ENCODE data around the gene EDC3. TPM values are rescaled to one million over a fixed set of nuclear protein-coding genes. Genes with fewer than 3 reads are reported as not detected.
A peak's percentile ranks its signal among the peaks of the same experiment; 100 is the strongest.

Gene EDC3
- total RNA-seq, 1 donor from 2014 or later, result 31.5 TPM

- Histone ChIP-seq H3K9me3 (no peaks in the 10 kb centered on the region), H3K27me3 (no peaks in the 10 kb centered on the region), H3K36me3 (peaks cover 26% of the 10 kb centered on the region), H3K27ac (no peak overlapping the region), H3K4me3 (no peak overlapping the region), H3K4me1 (no peaks in the 10 kb centered on the region)
- ATAC-seq, result no peak
- intact Hi-C loops (cut with DNase I), result no loop called here
- TF ChIP-seq, protein P1, sequence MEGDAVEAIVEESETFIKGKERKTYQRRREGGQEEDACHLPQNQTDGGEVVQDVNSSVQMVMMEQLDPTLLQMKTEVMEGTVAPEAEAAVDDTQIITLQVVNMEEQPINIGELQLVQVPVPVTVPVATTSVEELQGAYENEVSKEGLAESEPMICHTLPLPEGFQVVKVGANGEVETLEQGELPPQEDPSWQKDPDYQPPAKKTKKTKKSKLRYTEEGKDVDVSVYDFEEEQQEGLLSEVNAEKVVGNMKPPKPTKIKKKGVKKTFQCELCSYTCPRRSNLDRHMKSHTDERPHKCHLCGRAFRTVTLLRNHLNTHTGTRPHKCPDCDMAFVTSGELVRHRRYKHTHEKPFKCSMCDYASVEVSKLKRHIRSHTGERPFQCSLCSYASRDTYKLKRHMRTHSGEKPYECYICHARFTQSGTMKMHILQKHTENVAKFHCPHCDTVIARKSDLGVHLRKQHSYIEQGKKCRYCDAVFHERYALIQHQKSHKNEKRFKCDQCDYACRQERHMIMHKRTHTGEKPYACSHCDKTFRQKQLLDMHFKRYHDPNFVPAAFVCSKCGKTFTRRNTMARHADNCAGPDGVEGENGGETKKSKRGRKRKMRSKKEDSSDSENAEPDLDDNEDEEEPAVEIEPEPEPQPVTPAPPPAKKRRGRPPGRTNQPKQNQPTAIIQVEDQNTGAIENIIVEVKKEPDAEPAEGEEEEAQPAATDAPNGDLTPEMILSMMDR (IDR thresholded peaks at IDR 0.05), result no peak
- DNase-seq, result no peak
Measured at GRCh38 chr15:74676801-74677200, 19.0 kb downstream of the EDC3 start.

- H3K36me3 ChIP-seq, result peaks cover 43% of the 10 kb centered on the region
- DNase-seq (no peak), ATAC-seq (peak; percentile 60)
- no peak overlapping the region for H3K4me3 ChIP-seq
- H3K9me3 ChIP-seq, result no peaks in the 10 kb centered on the region
- no peaks in the 10 kb centered on the region for H3K27me3 ChIP-seq
- H3K27ac ChIP-seq, result no peak overlapping the region
- H3K4me1 ChIP-seq, result no peaks in the 10 kb centered on the region
- intact Hi-C loops (cut with DNase I), result no loop called here
- TF ChIP-seq, protein P1 (IDR thresholded peaks at IDR 0.05), result no peak
Measured at GRCh38 chr15:74674161-74674560, 21.7 kb downstream of the EDC3 start.

- TF ChIP-seq, protein P1 (IDR thresholded peaks at IDR 0.05), result no peak
- Histone ChIP-seq H3K9me3 (no peaks in the 10 kb centered on the region), H3K36me3 (peaks cover 47% of the 10 kb centered on the region), H3K27me3 (no peaks in the 10 kb centered on the region), H3K27ac (no peak overlapping the region), H3K4me3 (no peak overlapping the region), H3K4me1 (peaks cover 14% of the 10 kb centered on the region)
- ATAC-seq (no peak), DNase-seq (no peak)
- intact Hi-C loops (cut with DNase I), result no loop called here
Measured at GRCh38 chr15:74669627-74670026, 26.2 kb downstream of the EDC3 start.

- H3K27ac ChIP-seq, result no peak overlapping the region
- no peaks in the 10 kb centered on the region for H3K27me3 ChIP-seq
- TF ChIP-seq, protein P1 (IDR thresholded peaks at IDR 0.05), result no peak
- no peaks in the 10 kb centered on the region for H3K9me3 ChIP-seq
- peaks cover 30% of the 10 kb centered on the region for H3K4me1 ChIP-seq
- ATAC-seq (no peak), DNase-seq (no peak)
- H3K4me3 ChIP-seq, result no peak overlapping the region
- H3K36me3 ChIP-seq, result peaks cover 32% of the 10 kb centered on the region
- intact Hi-C loops (cut with DNase I), result no loop called here
Measured at GRCh38 chr15:74667975-74668374, 27.8 kb downstream of the EDC3 start.

DNA sequence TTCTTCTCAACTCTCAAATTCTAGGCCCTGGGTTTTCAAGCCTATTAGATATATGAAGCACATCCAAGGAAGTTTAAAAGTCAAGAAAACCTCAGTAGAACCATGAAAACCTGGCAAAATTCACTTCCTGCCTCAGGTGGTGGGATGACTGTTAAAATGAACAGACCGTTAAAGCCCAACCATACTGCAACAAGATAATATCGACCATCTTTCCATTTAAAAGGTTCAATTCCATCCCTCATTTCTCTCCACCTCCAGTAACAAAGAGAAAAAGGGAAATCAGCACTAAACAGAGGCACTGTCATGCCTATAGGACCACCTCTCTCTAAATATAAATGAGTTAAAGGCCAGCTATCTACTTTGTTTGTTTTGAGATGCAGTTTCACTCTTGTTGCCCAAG lies 31.2 kb downstream of the EDC3 start:
- no peak overlapping the region for H3K4me3 ChIP-seq

More for the DNA sequence above, 31.2 kb downstream of the EDC3 start:
- Histone ChIP-seq H3K27me3 (no peaks in the 10 kb centered on the region), H3K36me3 (peaks cover 6% of the 10 kb centered on the region), H3K9me3 (no peaks in the 10 kb centered on the region), H3K27ac (peak overlapping the region; percentile 78), H3K4me1 (peaks cover 35% of the 10 kb centered on the region)
- DNase-seq (no peak), ATAC-seq (no peak)
- intact Hi-C loops (cut with DNase I), result no loop called here
- TF ChIP-seq, protein P1 (IDR thresholded peaks at IDR 0.05), result no peak

All from upper lobe of right lung (tissue), 1 donor.